Measurements from ENCODE around the gene KRT26.
"Not testable (repeated sequence)": the region's sequence is repeated elsewhere in the genome, so short reads cannot be mapped to it uniquely, and the experiment has no call there.

The KRT26 gene

DNA sequence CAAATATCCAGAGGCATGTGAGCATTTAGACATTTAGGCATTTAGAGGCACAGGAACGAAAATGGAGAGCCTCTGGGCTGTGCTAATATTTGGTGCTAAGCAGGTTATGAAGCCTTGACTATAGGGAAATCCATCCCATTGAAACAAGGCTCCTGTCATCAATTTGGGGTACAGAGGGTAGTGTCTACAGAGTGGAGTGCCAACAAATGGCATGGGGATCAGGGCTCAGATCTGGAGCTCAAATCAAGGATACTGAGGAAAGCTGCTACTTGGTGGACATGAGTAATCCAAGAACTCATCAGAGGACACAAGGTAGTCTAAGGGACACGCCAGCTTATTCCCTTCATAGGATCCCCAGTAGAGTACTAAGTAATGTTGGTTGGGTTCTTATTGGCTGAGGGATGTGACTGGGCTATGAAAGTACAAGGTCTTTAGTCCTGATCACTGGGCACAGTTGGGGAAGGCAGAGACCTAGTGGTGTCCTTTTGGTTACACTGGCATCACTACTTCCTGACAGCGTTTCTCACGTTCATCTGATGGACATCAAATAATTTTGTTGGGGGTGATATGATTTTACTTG, 45.2 kb upstream of the KRT26 start:
- H3K4me3 ChIP-seq (replicated peaks; ENCODE audit: insufficient read depth, low read length): no peak overlapping the region
- no peak overlapping the region for H3K27ac ChIP-seq (replicated peaks)
- no peak for DNase-seq (ENCODE audit: low read depth in 1 of 2, low spot score in 1 of 2)
- TF ChIP-seq, protein P1, sequence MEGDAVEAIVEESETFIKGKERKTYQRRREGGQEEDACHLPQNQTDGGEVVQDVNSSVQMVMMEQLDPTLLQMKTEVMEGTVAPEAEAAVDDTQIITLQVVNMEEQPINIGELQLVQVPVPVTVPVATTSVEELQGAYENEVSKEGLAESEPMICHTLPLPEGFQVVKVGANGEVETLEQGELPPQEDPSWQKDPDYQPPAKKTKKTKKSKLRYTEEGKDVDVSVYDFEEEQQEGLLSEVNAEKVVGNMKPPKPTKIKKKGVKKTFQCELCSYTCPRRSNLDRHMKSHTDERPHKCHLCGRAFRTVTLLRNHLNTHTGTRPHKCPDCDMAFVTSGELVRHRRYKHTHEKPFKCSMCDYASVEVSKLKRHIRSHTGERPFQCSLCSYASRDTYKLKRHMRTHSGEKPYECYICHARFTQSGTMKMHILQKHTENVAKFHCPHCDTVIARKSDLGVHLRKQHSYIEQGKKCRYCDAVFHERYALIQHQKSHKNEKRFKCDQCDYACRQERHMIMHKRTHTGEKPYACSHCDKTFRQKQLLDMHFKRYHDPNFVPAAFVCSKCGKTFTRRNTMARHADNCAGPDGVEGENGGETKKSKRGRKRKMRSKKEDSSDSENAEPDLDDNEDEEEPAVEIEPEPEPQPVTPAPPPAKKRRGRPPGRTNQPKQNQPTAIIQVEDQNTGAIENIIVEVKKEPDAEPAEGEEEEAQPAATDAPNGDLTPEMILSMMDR (IDR thresholded peaks at IDR 0.05; ENCODE audit: insufficient read depth, low read length): no peak
- TF ChIP-seq GABPA (IDR thresholded peaks at IDR 0.05; ENCODE audit: low read depth): no peak
- no peak for TF ChIP-seq SPI1 (IDR thresholded peaks at IDR 0.05; ENCODE audit: borderline replicate concordance, low read depth)
- TF ChIP-seq, protein P2, sequence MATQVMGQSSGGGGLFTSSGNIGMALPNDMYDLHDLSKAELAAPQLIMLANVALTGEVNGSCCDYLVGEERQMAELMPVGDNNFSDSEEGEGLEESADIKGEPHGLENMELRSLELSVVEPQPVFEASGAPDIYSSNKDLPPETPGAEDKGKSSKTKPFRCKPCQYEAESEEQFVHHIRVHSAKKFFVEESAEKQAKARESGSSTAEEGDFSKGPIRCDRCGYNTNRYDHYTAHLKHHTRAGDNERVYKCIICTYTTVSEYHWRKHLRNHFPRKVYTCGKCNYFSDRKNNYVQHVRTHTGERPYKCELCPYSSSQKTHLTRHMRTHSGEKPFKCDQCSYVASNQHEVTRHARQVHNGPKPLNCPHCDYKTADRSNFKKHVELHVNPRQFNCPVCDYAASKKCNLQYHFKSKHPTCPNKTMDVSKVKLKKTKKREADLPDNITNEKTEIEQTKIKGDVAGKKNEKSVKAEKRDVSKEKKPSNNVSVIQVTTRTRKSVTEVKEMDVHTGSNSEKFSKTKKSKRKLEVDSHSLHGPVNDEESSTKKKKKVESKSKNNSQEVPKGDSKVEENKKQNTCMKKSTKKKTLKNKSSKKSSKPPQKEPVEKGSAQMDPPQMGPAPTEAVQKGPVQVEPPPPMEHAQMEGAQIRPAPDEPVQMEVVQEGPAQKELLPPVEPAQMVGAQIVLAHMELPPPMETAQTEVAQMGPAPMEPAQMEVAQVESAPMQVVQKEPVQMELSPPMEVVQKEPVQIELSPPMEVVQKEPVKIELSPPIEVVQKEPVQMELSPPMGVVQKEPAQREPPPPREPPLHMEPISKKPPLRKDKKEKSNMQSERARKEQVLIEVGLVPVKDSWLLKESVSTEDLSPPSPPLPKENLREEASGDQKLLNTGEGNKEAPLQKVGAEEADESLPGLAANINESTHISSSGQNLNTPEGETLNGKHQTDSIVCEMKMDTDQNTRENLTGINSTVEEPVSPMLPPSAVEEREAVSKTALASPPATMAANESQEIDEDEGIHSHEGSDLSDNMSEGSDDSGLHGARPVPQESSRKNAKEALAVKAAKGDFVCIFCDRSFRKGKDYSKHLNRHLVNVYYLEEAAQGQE (IDR thresholded peaks at IDR 0.05; ENCODE audit: insufficient replicate concordance, low read depth): no peak
- TF ChIP-seq POLR2AphosphoS5 (IDR thresholded peaks at IDR 0.05; ENCODE audit: low read depth): no peak
- H3K27me3 ChIP-seq (ENCODE audit: insufficient read depth, poor library complexity, severe bottlenecking): peaks cover 3% of the 10 kb centered on the region

DNA sequence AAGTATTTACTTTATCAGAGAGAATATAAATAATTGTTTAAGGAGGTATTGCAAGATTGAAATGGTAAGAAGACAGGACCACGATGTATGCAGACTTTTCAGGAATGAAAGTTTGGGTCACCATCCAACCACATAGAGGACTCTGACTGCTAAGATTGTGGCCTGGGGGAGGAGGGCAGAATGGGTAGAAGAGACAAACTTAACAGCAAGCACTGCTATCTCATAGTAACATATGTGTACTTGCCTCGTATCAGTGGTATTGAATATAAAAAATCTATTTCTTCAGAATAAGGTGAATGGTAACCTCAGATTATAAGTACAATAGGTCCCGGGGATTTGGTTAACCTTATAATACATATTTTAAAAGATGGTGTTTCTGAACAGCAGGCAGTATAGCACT, 44.6 kb upstream of the KRT26 start:
- Histone ChIP-seq H3K27ac (replicated peaks) (no peak overlapping the region), H3K4me3 (replicated peaks; ENCODE audit: insufficient read depth, low read length) (no peak overlapping the region), H3K27me3 (ENCODE audit: insufficient read depth, poor library complexity, severe bottlenecking) (peaks cover 3% of the 10 kb centered on the region)
- no peak for TF ChIP-seq POLR2AphosphoS5 (IDR thresholded peaks at IDR 0.05; ENCODE audit: low read depth)
- TF ChIP-seq, protein P2 (IDR thresholded peaks at IDR 0.05; ENCODE audit: insufficient replicate concordance, low read depth): no peak
- TF ChIP-seq, protein P1 (IDR thresholded peaks at IDR 0.05; ENCODE audit: insufficient read depth, low read length): no peak
- no peak for TF ChIP-seq SPI1 (IDR thresholded peaks at IDR 0.05; ENCODE audit: borderline replicate concordance, low read depth)
- TF ChIP-seq GABPA (IDR thresholded peaks at IDR 0.05; ENCODE audit: low read depth): no peak
- DNase-seq (ENCODE audit: low read depth in 1 of 2, low spot score in 1 of 2): no peak

DNA sequence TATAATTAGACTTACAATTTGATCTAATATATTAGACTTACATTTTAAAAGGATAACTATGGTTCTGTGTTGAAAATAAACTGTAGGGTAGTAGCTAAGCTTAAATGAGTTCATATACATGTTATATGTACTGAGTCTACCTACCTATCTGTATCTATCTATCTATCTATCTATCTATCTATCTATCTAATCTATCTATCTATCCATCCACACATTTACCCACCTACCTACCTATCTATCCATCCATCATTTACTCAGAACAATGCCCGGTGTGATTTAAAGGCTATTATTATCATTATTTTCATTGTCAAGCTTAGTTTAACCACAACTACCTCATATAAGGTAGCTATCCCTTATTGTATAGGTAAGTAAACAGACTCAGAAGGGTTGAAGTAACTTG, 43.4 kb upstream of the KRT26 start:
- H3K27ac ChIP-seq (replicated peaks): no peak overlapping the region
- H3K4me3 ChIP-seq (replicated peaks; ENCODE audit: insufficient read depth, low read length): no peak overlapping the region
- TF ChIP-seq, protein P2 (IDR thresholded peaks at IDR 0.05; ENCODE audit: insufficient replicate concordance, low read depth): no peak
- no peak for TF ChIP-seq SPI1 (IDR thresholded peaks at IDR 0.05; ENCODE audit: borderline replicate concordance, low read depth)
- no peak for TF ChIP-seq GABPA (IDR thresholded peaks at IDR 0.05; ENCODE audit: low read depth)
- no peak for TF ChIP-seq POLR2AphosphoS5 (IDR thresholded peaks at IDR 0.05; ENCODE audit: low read depth)
- TF ChIP-seq, protein P1 (IDR thresholded peaks at IDR 0.05; ENCODE audit: insufficient read depth, low read length): no peak
- peaks cover 13% of the 10 kb centered on the region for H3K27me3 ChIP-seq (ENCODE audit: insufficient read depth, poor library complexity, severe bottlenecking)
- no peak for DNase-seq (ENCODE audit: low read depth in 1 of 2, low spot score in 1 of 2)

DNA sequence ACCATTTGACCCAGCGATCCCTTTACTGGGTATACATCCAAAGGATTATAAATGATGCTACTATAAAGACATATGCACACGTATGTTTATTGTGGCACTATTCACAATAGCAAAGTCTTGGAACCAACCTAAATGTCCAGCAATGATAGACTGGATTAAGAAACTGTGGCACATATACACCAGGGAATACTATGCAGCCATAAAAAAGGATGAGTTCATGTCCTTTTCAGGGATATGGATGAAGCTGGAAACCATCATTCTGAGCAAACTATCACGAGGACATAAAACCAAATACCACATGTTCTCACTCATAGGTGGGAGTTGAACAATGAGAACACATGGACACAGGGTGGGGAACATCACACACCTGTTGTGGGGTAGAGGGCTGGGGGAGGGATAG, 42.7 kb upstream of the KRT26 start:
- not testable (repeated sequence) for H3K27ac ChIP-seq (replicated peaks); DNase-seq (ENCODE audit: low read depth in 1 of 2, low spot score in 1 of 2); H3K4me3 ChIP-seq (replicated peaks; ENCODE audit: insufficient read depth, low read length)
- H3K27me3 ChIP-seq (ENCODE audit: insufficient read depth, poor library complexity, severe bottlenecking): peaks cover 19% of the 10 kb centered on the region

All from HL-60 (cell line).